GM10266 (cell line): ENCODE results near the gene LAX1.
"Not testable (repeated sequence)": the region's sequence is repeated elsewhere in the genome, so short reads cannot be mapped to it uniquely, and the experiment has no call there.

Source experiments
- DNase-seq: peaks from one replicate; pipeline ENCODE4 v3.0.0; 2012; ENCODE audit errors: extremely low spot score
- CTCF ChIP-seq: IDR thresholded peaks from 2 replicates; pipeline ENCODE4 v1.5.1; 2012; ENCODE audit warnings: mild to moderate bottlenecking, low read depth; ENCODE audit not compliant: control insufficient read depth, insufficient read depth; ENCODE audit errors: missing control alignments

LAX1 gene

DNA sequence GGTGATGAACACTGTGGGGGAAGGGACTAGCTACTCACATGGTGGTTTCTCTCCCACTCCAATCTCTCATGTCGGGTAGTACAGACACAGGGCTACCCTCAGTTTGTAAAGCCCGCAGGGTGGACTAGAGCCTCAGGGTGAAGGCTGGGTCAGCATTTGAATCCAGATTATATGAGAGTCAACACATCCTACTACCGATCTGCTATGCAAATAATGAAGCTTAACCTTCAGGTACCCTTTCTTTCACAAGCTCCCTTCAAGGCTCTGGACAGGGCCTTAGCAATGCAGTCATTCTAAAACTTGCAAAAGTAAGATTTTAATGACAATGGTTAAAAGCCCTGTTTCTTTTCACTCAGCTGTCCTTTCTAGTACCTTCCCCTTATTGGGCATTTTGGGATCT, 25.0 kb downstream of the LAX1 start:
- no peak for DNase-seq
- TF ChIP-seq CTCF = no peak

DNA sequence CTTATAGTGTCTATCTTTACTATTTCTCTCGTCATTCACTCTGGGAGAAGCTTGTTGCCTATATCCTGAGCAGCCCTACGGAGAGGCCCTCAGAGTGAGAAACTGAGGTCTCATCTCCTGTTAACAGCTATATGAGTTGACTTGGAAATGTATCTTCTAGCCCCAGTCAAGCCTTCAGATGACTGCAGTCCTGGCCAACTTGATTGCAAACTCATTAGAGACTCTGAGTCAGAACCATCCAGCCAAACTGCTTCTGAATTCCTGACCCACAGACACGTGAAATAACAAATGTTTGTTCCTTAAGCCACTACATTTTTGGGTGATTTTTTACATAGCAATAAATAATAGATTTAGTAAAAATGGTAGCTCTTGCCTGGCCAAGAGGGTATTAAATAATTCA, 26.5 kb downstream of the LAX1 start:
- no peak for DNase-seq
- no peak for TF ChIP-seq CTCF

GRCh38 chr1:203792486-203792885, 27.5 kb downstream of the LAX1 start:
- TF ChIP-seq CTCF = no peak
- DNase-seq = no peak

GRCh38 chr1:203793561-203793960, 28.6 kb downstream of the LAX1 start:
- DNase-seq = not testable (repeated sequence)

DNA sequence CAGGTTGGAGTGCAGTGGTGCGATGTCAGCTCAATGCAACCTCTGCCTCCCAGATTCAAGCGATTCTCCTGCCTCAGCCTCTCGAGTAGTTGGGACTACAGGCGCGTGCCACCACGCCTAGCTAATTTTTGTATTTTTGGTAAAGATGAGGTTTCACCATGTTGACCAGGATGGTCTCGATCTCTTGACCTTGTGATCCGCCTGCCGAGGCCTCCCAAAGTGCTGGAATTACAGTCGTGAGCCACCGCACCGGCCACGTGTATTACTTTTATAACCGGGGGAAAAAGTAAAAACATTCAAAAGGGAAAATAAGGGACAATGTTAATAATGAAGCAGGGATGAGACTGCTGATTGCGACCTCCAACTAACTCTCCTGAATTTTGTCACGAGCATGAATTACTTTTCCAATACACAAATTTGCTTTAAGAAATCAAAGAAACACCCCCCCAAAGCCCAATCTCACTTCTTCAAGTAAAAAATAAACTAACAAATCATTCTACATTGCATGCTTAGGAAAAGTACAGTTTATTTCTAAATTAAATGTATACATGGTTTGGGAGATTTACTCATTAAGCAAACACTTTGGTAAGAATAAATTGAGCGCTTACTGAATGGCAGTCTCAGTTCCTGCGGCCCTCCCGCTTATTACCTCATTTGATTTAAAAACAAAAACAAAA, 29.9 kb downstream of the LAX1 start:
- TF ChIP-seq CTCF = no peak

DNA sequence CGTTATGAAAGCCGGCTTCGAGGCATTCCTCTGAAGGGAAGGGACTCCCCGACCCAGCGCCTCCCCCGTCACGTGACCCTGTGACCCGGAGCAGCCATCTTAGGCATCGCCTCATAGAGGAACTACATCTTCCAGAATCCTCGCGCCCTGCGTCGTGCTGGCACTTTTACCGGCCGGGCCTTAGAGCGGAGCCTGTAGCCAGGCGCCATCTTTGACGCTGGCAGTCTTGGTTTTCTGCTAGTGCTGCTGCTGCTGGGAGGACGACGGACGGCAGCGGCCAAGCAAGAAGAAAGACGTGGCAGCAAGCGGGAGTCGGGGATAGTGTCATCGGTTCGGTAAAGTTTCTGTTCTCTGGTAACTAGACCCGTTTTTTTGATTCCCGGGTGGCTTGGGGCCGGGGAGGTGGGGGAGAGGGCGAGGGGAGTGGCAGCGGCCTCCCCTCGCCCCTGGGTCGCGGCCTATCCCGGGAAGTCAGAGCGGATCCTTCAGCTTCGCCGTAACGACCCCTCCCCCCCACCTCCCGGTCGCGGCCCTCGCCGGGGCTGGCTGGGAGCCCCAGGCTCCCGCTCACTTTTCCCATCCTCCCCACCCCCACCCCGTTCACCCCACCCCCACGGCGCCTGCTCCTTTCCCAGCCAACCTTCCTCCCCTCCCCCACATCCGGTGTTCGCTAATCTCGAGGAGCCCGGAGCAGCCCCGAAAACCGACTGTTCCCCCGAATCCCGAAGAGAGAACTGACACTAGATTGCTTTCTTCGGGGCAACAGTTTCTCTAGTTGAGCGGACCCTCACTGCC, 30.7 kb downstream of the LAX1 start, which contains the start of the genes ZBED6 and ZC3H11A:
ZBED6 (plus strand) TSS at position 183 of the 795 bp plus-strand sequence. CDS start 1,900 bp downstream, outside the sequence.
ZC3H11A (plus strand) TSS at position 183 of the 795 bp plus-strand sequence. CDS start 21,448 bp downstream, outside the sequence.
- no peak for TF ChIP-seq CTCF
- DNase-seq = peak; percentile 91

More for the DNA sequence above, 29.9 kb downstream of the LAX1 start:
- no peak for DNase-seq

DNA sequence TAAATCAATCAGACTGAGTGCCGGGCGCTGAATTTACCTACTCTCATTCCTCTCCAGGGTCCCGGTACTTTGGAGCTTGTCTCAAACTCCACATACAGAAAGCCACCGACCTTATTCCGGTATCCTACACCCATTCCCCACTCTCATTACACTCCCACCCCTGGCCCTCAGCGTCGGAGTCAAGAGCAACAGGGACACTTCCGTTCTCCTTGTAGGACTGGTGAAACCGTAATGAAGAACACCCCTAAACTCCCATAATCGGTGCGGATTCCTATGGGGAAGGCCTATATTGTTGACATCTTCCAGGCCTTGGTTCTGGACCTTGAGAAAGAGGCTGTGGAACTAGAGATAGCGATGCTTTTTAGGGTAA, 31.2 kb downstream of the LAX1 start:
- TF ChIP-seq CTCF = no peak
- no peak for DNase-seq
